Measurements from ENCODE around the gene KLRF2.

The KLRF2 gene

DNA sequence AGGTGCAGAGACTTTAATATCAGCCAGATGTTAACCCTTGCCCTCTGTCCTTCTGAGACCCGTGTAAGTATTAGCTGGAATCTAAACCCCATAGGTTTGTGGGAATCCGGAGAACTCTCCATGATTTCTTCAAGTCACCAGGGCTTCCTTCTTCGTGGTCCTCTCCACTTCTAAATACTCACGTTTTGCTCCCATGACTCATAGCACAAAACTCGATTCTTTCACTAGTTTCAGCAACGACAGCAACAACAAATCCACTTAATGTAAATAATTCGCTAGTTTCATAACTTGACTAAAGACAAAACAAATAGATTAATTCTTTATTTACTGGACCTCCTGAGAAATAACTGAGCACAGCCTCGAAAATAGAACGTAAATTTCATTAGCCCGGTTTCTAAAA is 55.3 kb downstream of the KLRF2 start:
- DNase-seq (ENCODE audit: low read depth): no peak

DNA sequence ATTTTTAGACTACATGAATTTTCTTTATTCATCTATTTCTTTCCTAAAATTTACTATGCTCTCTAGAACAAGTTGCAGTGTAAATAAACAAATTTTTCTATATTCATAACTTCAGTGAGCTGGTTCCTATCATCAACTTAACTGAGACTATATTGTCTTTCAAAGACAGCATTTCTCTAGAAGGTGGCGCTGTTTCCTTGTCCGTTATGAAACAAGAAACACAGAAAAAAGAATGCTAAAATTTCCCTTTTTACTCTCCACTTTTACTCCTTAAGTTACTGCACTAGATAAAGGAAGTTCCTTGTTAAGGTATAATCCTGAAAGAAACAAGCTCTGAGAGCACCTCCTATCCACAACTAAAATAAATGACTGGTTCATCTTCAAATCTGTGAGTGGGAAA is 59.1 kb downstream of the KLRF2 start:
- DNase-seq (ENCODE audit: low read depth): no peak

DNA sequence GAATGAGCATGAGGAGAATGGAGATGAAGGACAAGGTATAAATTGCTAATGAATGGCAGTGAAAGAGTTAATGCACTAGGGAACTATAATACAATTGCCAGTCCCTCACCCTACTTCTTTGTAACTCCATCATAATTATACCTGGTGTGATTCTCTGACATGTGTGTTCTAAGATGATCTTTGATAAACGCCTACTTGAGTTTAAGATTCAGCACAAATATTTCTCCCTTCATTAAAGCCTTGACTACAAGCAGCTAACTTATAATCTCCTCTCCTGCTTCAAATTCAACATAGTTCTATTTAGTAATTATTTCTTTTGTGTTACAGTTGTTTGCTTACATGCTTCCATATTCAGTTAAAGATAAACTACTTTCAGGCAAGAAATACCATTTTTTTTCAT is 60.5 kb downstream of the KLRF2 start:
- no peak for DNase-seq (ENCODE audit: low read depth)

DNA sequence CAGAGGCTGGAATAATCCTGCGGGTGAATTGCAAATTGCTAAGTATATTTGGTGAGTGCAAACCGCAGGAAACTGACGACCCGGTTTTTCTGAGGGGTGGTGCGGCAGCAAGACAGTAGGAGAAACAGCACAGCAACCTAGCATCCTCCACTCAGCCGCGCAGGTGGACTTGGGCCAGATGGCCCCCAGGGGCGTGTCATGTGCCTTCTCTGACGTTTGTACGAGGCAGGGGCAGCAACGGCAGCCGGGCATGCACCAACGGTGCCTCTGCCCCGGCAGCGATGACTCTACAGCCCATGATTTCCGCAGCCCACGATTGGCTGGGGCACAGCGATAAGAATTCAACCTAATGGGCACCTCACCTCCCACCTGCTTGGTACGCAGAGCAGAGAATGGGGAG is 62.0 kb downstream of the KLRF2 start:
- DNase-seq (ENCODE audit: low read depth): no peak

DNA sequence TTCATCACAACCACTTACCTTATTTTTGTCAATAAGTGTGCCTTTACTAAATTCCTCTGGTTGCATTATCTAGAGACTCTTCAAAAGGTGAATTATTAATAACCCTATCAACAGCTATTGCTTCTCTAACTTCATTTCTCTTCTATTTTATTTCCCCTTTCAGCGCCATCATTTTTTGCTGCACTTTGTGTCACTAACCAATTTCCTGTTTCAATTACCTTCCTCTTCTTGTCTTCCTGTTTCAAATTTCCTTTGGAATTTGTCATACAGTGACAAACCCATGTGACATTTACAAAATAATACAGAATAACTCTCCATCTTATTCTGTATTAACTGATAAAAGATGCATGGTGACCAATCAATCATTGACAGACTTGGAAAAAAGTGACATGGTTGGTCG is 63.1 kb downstream of the KLRF2 start:
- DNase-seq (ENCODE audit: low read depth): no peak

Data from T-helper 22 cell (primary cell).